ENCODE measurements around the gene TRPM6.

DNA sequence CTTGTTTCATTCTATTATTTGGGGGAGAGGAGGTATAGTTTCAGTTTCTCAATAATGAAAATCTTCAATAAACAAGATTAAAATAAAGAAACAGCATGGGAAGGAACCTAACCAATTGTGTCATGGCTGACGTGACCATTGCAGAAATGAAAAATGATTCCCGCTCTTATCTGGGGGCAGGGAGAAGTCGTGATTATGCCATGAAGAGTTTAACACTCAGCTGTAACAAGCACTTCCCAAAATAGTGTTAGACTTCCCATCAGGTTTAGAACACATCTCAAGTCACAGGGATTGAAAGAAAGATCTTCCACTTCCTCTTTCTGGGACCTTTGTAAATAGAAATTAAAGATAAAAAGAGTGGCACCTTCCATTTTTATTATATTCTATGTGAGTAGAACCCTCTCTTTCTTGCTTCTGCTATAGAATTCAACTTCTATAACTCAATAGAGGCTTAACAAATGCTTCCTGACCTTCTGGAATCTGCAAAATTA is 122.2 kb downstream of the TRPM6 start:
- TF ChIP-seq, protein P1, sequence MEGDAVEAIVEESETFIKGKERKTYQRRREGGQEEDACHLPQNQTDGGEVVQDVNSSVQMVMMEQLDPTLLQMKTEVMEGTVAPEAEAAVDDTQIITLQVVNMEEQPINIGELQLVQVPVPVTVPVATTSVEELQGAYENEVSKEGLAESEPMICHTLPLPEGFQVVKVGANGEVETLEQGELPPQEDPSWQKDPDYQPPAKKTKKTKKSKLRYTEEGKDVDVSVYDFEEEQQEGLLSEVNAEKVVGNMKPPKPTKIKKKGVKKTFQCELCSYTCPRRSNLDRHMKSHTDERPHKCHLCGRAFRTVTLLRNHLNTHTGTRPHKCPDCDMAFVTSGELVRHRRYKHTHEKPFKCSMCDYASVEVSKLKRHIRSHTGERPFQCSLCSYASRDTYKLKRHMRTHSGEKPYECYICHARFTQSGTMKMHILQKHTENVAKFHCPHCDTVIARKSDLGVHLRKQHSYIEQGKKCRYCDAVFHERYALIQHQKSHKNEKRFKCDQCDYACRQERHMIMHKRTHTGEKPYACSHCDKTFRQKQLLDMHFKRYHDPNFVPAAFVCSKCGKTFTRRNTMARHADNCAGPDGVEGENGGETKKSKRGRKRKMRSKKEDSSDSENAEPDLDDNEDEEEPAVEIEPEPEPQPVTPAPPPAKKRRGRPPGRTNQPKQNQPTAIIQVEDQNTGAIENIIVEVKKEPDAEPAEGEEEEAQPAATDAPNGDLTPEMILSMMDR (IDR thresholded peaks at IDR 0.05; ENCODE audit: low read depth, low read length, poor library complexity, severe bottlenecking), result no peak
- TF ChIP-seq EZH2phosphoT487 (IDR thresholded peaks at IDR 0.05; ENCODE audit: borderline replicate concordance, low read length), result no peak

Measured in DOHH2 (cell line).